Small intestine (tissue), 7 donors: ENCODE data around the gene CCND2. TPM values are rescaled to one million over a fixed set of nuclear protein-coding genes. Genes with fewer than 3 reads are reported as not detected.
A peak's percentile ranks its signal among the peaks of the same experiment; 100 is the strongest.

Experiments
- DNase-seq, 2 donors: peaks; one replicate each; pipeline versions ENCODE4 v3.0.0 to v3.0.0-alpha.2; 2013
- FAIRE-seq: peaks from 2 replicates; lab custom pipeline; 2012; peaks lifted over from hg19 to GRCh38; lab: Jason Lieb, UNC
- H3K27ac ChIP-seq, 3 donors: one replicate each; pipeline ENCODE4 v1.5.1; 2013; ENCODE audit warnings: low read length in 2 of 3, mild to moderate bottlenecking in 2 of 3, control low read depth in 1 of 3, inconsistent platforms in 1 of 3, low read depth in 1 of 3, moderate library complexity in 1 of 3
- H3K27me3 ChIP-seq, 3 donors: one replicate each; pipeline ENCODE4 v1.6.1; 2013; ENCODE audit warnings: low read length in 3 of 3, inconsistent platforms in 1 of 3; ENCODE audit not compliant: control insufficient read depth in 3 of 3, insufficient read depth in 3 of 3
- H3K36me3 ChIP-seq, 3 donors: one replicate each; pipeline ENCODE4 v1.6.1; 2013; ENCODE audit warnings: low read length in 3 of 3, inconsistent platforms in 1 of 3, low read depth in 1 of 3, mild to moderate bottlenecking in 1 of 3, moderate library complexity in 1 of 3; ENCODE audit not compliant: control insufficient read depth in 3 of 3, insufficient read depth in 2 of 3
- H3K4me1 ChIP-seq, 3 donors: one replicate each; pipeline ENCODE4 v1.6.1; 2013; ENCODE audit warnings: low read length in 2 of 3, inconsistent platforms in 1 of 3, low read depth in 1 of 3, mild to moderate bottlenecking in 1 of 3, moderate library complexity in 1 of 3; ENCODE audit not compliant: control insufficient read depth in 3 of 3, insufficient read depth in 2 of 3
- H3K4me3 ChIP-seq, 3 donors: one replicate each; pipeline ENCODE4 v1.5.1; 2013; ENCODE audit warnings: low read length in 3 of 3, control low read depth in 1 of 3, inconsistent platforms in 1 of 3, low read depth in 1 of 3, mild to moderate bottlenecking in 1 of 3, moderate library complexity in 1 of 3
- H3K9me3 ChIP-seq, 2 donors: one replicate each; pipeline ENCODE4 v1.6.1; 2013; ENCODE audit warnings: low read depth in 1 of 2, low read length in 1 of 2; ENCODE audit not compliant: control insufficient read depth in 2 of 2, insufficient read depth in 1 of 2
- WGBS, 3 donors: extraction: QIAGEN DNeasy Blood & Tissue Kit; methylation state at CpG; one replicate each; pipeline ENCODE4 v1.1.7; 2013; 5-methylcytosine and 5-hydroxymethylcytosine counted together
- polyA plus RNA-seq, 4 donors: library from polyadenylated mRNA; stranded (reverse) in 3 of 4; unstranded in 1 of 4; fragments of 200-250 nt in 3 of 4; fragments of 120-200 nt in 1 of 4; gene quantifications; one replicate each; pipeline versions ENCODE4 v1.2.1 to v1.2.3, GENCODE V29; 2013
- donor health status: healthy with polysubstance abuse.
- donor health status: control.
- donor health status: control.
- donor health status: Bipolar disorder and iron deficiency.
- donor health status: healthy.

Gene CCND2
- polyA plus RNA-seq, 4 donors: 5.6 to 101 (median 22.0) TPM

- FAIRE-seq (no peak), DNase-seq (peak; percentile 46 to 69)
- H3K4me3 ChIP-seq: peak overlapping the region; percentile 76 to 98 (median 90)
- peaks cover 4 to 56% (median 8%) of the 10 kb centered on the region in 3 donors for H3K4me1 ChIP-seq
- H3K27ac ChIP-seq: peak overlapping the region; percentile 80 to 98 (median 88)
- WGBS, 3 donors: 1 to 2% (median 1%) methylated on average over 43 of the region's 43 CpGs
- peaks cover 3 to 38% (median 8%) of the 10 kb centered on the region in 3 donors for H3K36me3 ChIP-seq
- H3K9me3 ChIP-seq: no peaks in the 10 kb centered on the region
- no peaks in the 10 kb centered on the region for H3K27me3 ChIP-seq
Measured at GRCh38 chr12:4275016-4275869, 1.7 kb downstream of the CCND2 start.

GRCh38 chr12:4275870-4276301 is 2.3 kb downstream of the CCND2 start:
- no peaks in the 10 kb centered on the region for H3K27me3 ChIP-seq
- H3K4me1 ChIP-seq: peaks cover 6 to 58% (median 7%) of the 10 kb centered on the region in 3 donors
- DNase-seq (peak; percentile 29 to 54), FAIRE-seq (no peak)
- H3K36me3 ChIP-seq: peaks cover 4 to 44% (median 8%) of the 10 kb centered on the region in 3 donors
- peak overlapping the region; percentile 80 to 98 (median 88) for H3K27ac ChIP-seq
- no peaks in the 10 kb centered on the region for H3K9me3 ChIP-seq
- WGBS, 3 donors: 10 to 30% (median 13%) methylated on average over 14 of the region's 14 CpGs
- peak overlapping the region; percentile 76 to 98 (median 90) for H3K4me3 ChIP-seq

GRCh38 chr12:4276524-4277204 is 3.1 kb downstream of the CCND2 start:
- Histone ChIP-seq H3K36me3 (peaks cover 5 to 52% (median 8%) of the 10 kb centered on the region in 3 donors), H3K27me3 (no peaks in the 10 kb centered on the region), H3K4me1 (peaks cover 7 to 64% (median 12%) of the 10 kb centered on the region in 3 donors), H3K9me3 (no peaks in the 10 kb centered on the region), H3K4me3 (peak overlapping the region in 1 of 3 donors; percentile 98), H3K27ac (peak overlapping the region; percentile 75 to 88 (median 80))
- 1 to 4% (median 2%) methylated on average over 10 of the region's 10 CpGs for WGBS, 3 donors
- no peak for FAIRE-seq
- DNase-seq: peak; percentile 96 to 97

GRCh38 chr12:4277205-4277543 is 3.6 kb downstream of the CCND2 start:
- Histone ChIP-seq H3K9me3 (no peaks in the 10 kb centered on the region), H3K4me1 (peaks cover 7 to 68% (median 12%) of the 10 kb centered on the region in 3 donors), H3K27ac (peak overlapping the region in 2 of 3 donors; percentile 75 to 88), H3K36me3 (peaks cover 5 to 57% (median 8%) of the 10 kb centered on the region in 3 donors), H3K27me3 (no peaks in the 10 kb centered on the region), H3K4me3 (peak overlapping the region in 1 of 3 donors; percentile 12)
- WGBS, 3 donors: 5 to 21% (median 10%) methylated on average over 6 of the region's 6 CpGs
- FAIRE-seq: no peak
- DNase-seq: no peak

- Histone ChIP-seq H3K27ac (peak overlapping the region in 2 of 3 donors; percentile 21 to 88), H3K27me3 (no peaks in the 10 kb centered on the region), H3K36me3 (peaks cover 5 to 64% (median 8%) of the 10 kb centered on the region in 3 donors), H3K4me1 (peaks cover 7 to 69% (median 12%) of the 10 kb centered on the region in 3 donors), H3K4me3 (no peak overlapping the region), H3K9me3 (no peaks in the 10 kb centered on the region)
- FAIRE-seq (no peak), DNase-seq (peak in 1 of 2 donors; percentile 3)
- WGBS, 3 donors: 23 to 48% (median 36%) methylated on average over 3 of the region's 3 CpGs
Measured at GRCh38 chr12:4277857-4278256, 4.3 kb downstream of the CCND2 start.

GRCh38 chr12:4278329-4279197 is 5.0 kb downstream of the CCND2 start:
- H3K36me3 ChIP-seq: peaks cover 5 to 71% (median 10%) of the 10 kb centered on the region in 3 donors
- no peak for FAIRE-seq

GRCh38 chr12:4279198-4279690 is 5.7 kb downstream of the CCND2 start:
- WGBS, 3 donors: 15 to 56% (median 33%) methylated on average over 10 of the region's 10 CpGs

More at GRCh38 chr12:4278329-4279197, 5.0 kb downstream of the CCND2 start:
- Histone ChIP-seq H3K4me3 (peak overlapping the region in 1 of 3 donors; percentile 5), H3K4me1 (peaks cover 7 to 71% (median 12%) of the 10 kb centered on the region in 3 donors), H3K9me3 (no peaks in the 10 kb centered on the region), H3K27ac (peak overlapping the region; percentile 24 to 88 (median 69)), H3K27me3 (no peaks in the 10 kb centered on the region)
- peak; percentile 85 to 88 for DNase-seq
- 16 to 39% (median 25%) methylated on average over 15 of the region's 15 CpGs for WGBS, 3 donors

More at GRCh38 chr12:4279198-4279690, 5.7 kb downstream of the CCND2 start:
- peaks cover 7 to 74% (median 12%) of the 10 kb centered on the region in 3 donors for H3K4me1 ChIP-seq
- H3K36me3 ChIP-seq: peaks cover 6 to 78% (median 12%) of the 10 kb centered on the region in 3 donors
- FAIRE-seq (no peak), DNase-seq (peak; percentile 83 to 85)
- no peak overlapping the region for H3K4me3 ChIP-seq
- H3K9me3 ChIP-seq: no peaks in the 10 kb centered on the region
- no peaks in the 10 kb centered on the region for H3K27me3 ChIP-seq
- peak overlapping the region in 2 of 3 donors; percentile 52 to 88 for H3K27ac ChIP-seq
